ENCODE results near the gene MUL1. TPM values are rescaled to one million over a fixed set of nuclear protein-coding genes. Genes with fewer than 3 reads are reported as not detected.
A peak's percentile ranks its signal among the peaks of the same experiment; 100 is the strongest.

MUL1 gene
- total and polyA plus RNA-seq, 9 of the 15 experiments (the other 6 are each of a cell fraction or from before 2014, with no cell fraction given) = 10.4 to 32.9 (median 19.3) TPM

DNA sequence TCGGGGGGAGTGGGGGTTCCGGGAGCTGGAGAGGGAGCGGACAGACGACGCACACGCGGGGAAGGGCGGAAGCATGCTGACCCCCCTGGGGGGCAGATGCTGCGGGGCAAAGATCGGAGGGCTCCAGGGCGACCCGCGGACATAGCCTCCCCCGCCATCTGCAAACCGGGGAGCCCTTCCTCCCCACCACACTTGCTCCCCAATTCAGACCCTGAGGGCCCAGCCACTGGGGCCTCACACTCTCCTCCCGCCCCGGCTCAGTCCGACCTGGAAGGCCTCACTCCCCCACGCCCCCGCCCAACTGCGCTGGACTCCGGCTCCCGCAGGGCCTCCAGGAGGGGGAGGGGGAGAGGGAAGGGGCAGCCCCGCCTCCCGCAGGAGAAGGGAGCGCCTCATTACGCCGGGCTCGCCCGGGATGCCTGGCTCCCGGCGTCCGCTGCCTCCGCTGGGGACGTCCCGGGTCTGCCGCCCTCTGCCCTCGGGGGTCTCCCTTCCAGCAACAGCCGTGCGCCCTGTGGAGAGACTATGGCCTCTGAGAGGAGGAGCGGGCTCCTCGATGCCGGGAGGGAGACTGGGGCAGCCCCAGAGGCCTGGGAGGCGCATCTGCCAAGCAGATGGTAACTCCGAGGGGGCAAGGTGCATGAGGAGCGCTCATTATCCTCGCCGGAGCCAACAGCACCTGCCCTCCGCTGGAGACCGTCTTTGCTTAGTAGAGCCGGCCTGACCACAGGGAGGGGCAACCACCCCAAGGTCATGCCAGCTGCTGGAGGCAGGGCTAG is 21.3 kb downstream of the MUL1 start (continued):
- TF ChIP-seq MLX (CRISPR knock-in tag; conservative IDR thresholded peaks at IDR 0.05) = no peak
- TF ChIP-seq TEAD2 (tag; IDR thresholded peaks at IDR 0.05) = no peak
- peak; percentile 30; the same call in 1 of the 2 replicates for TF ChIP-seq ETV1 (tag; conservative IDR thresholded peaks at IDR 0.05; ENCODE audit: low read depth)
- TF ChIP-seq L3MBTL2 (IDR thresholded peaks at IDR 0.05) = peak; percentile 71
- TF ChIP-seq FOXA3 (CRISPR knock-in tag; conservative IDR thresholded peaks at IDR 0.05 in 1 of 2, IDR thresholded peaks at IDR 0.05 in 1 of 2) = no peak
- TF ChIP-seq HMG20A (CRISPR knock-in tag; conservative IDR thresholded peaks at IDR 0.05) = no peak

DNA sequence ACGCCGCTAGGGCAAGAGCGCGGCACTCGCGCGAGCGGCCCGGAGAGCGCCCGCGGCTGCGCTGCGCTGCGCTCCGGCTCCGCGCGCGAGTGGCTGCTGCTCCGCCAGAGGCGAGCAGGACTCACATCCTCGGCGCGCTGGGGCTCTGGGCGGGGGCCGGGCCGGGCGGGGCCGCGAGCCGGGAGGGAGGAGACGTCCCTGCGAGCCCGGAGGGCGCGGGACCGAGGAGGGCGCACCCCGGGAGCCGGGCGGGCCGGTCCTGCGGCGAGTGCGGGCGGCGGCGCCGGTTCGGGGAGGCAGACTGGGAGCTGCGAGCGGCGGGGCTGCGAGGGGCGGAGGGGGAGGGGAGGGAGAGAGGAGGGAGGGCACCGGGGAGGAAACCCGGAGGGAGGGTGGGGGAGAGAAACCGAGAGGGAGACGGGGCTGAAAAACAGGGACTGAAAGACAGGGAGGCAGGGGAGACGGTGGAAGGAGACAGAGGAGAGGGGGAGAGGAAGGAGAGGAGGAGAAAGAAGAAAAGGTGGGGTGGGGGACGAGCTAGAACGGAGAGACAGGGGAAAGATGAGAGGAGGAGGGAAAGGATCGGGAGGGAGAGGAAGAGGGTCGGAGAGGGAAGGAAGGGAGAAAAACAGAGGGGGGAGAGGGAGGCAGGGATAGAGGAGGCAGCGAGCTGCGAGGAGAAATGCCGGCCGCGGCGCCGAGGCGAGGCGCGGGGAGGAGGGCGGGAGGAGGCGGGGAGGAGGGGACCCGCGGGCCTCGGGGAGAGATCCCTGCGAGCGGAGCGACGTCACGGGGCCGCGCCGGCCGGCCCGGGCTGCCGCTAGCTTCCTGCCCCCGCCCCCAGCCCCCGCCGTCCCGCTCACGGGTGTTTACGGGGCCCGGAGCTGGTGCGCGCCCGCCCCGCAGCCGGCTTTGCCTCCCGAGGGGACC is 22.2 kb downstream of the MUL1 start, which contains the start of gene CAMK2N1:
TSS of gene CAMK2N1 (minus strand) at position 684 of the 930 bp plus-strand sequence. CDS start 831 bp downstream, outside the sequence.
- peak; percentile 63 for FAIRE-seq
- Histone ChIP-seq H2AFZ (ENCODE audit: low read depth, low read length) (peak within 1 kb of the TSS; percentile 87), H3K4me1 (replicated peaks in 1 of 2; ENCODE audit: control insufficient read depth in 2 of 2, insufficient read depth in 2 of 2, low read length in 2 of 2) (peaks cover 0 to 35% of the 10 kb centered on the region in 2 experiments; a peak in 3 of 5 replicates), H3K9me3 (replicated peaks; ENCODE audit: control insufficient read depth, insufficient read depth, low read depth, low read length) (no peaks in the 10 kb centered on the region; the same call in 1 of the 2 replicates), H3K9me1 (ENCODE audit: control insufficient read depth, insufficient read depth, low read length) (no peaks in the 10 kb centered on the region), H3K27me3 (ENCODE audit: control insufficient read depth in 2 of 2, insufficient read depth in 2 of 2, low read length in 2 of 2) (peaks cover 28 to 67% of the 10 kb centered on the region in 2 experiments), H3K36me3 (ENCODE audit: control insufficient read depth, insufficient read depth, low read length) (no peaks in the 10 kb centered on the region), H3K27ac (ENCODE audit: extremely low read depth, low read depth, low read length) (peak within 1 kb of the TSS; percentile 51; the same call in 1 of the 3 replicates), H3K79me2 (ENCODE audit: control insufficient read depth, insufficient read depth, low read length) (no peaks in the 10 kb centered on the region), H3K4me2 (ENCODE audit: insufficient read depth, low read length) (peak within 1 kb of the TSS; percentile 87), H3K4me3 (peak within 1 kb of the TSS; percentile 49), H4K20me1 (replicated peaks; ENCODE audit: control insufficient read depth, insufficient read depth, low read length) (peaks cover 6% of the 10 kb centered on the region), H3K9ac (ENCODE audit: insufficient read depth in 1 of 2, low read depth in 2 of 2, low read length in 2 of 2) (peak within 1 kb of the TSS; percentile 63 to 88)
- DNase-seq (ENCODE audit: extremely low read depth in 1 of 4, low spot score in 3 of 4) = peak; percentile 66 to 91 (median 86)
- ATAC-seq = peak; percentile 87
- POLR2A ChIA-PET = no interaction called here
- WGBS (ENCODE audit: insufficient coverage, low coverage, missing lambda C conversion rate) = under 1% methylated on average over 29 of the region's 104 CpGs
- BruUV-seq (replicated peaks) = no TSS peak
- intact Hi-C loops (cut with micrococcal nuclease) (no loop called here), in situ Hi-C loops (cut with MboI) (no loop called here)
- CTCF ChIA-PET (ENCODE audit: low intra/inter-chr PET ratio) = no interaction called here
- TF ChIP-seq MAFF (IDR thresholded peaks at IDR 0.05; ENCODE audit: low read length) (no peak), ZNF175 (CRISPR knock-in tag; IDR thresholded peaks at IDR 0.05; ENCODE audit: low read depth) (no peak), TRIM25 (IDR thresholded peaks at IDR 0.05; ENCODE audit: borderline replicate concordance) (peak; percentile 77; the same call in 1 of the 2 replicates), NFATC3 (IDR thresholded peaks at IDR 0.05) (no peak), ID3 (CRISPR knock-in tag; IDR thresholded peaks at IDR 0.05) (no peak), ID3 (tag; IDR thresholded peaks at IDR 0.05) (no peak)
- TF ChIP-seq, protein P1, sequence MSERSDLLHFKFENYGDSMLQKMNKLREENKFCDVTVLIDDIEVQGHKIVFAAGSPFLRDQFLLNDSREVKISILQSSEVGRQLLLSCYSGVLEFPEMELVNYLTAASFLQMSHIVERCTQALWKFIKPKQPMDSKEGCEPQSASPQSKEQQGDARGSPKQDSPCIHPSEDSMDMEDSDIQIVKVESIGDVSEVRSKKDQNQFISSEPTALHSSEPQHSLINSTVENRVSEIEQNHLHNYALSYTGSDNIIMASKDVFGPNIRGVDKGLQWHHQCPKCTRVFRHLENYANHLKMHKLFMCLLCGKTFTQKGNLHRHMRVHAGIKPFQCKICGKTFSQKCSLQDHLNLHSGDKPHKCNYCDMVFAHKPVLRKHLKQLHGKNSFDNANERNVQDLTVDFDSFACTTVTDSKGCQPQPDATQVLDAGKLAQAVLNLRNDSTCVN (CRISPR knock-in tag; IDR thresholded peaks at IDR 0.05) = peak; percentile 87
